ENCODE results near the gene LDB2. TPM values are rescaled to one million over a fixed set of nuclear protein-coding genes. Genes with fewer than 3 reads are reported as not detected.

LDB2 gene
- total RNA-seq, 1 donor from 2014 or later: 31.5 TPM

DNA sequence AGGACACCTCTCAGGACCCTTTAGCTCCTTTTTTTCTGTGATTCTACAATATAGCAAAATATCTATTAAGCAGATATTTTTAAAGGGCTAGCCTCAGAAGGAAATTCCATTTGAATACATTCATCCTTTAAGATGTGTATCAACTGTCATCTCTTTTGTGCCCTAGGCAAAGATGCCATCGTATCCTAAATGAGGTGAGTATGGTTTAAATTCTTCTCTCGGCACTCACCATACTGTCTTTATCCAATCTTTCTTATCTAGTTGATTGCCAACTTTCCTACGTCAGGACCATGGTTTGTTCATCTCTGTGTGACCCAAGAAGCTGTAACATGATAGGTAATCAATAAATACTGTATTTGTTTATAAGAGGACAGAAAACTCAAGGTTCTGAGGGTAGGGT lies 176.0 kb downstream of the LDB2 start:
- H3K36me3 Mint-ChIP-seq: no peaks in the 10 kb centered on the region
- no peak overlapping the region for H3K4me3 Mint-ChIP-seq
- TF ChIP-seq, protein P1, sequence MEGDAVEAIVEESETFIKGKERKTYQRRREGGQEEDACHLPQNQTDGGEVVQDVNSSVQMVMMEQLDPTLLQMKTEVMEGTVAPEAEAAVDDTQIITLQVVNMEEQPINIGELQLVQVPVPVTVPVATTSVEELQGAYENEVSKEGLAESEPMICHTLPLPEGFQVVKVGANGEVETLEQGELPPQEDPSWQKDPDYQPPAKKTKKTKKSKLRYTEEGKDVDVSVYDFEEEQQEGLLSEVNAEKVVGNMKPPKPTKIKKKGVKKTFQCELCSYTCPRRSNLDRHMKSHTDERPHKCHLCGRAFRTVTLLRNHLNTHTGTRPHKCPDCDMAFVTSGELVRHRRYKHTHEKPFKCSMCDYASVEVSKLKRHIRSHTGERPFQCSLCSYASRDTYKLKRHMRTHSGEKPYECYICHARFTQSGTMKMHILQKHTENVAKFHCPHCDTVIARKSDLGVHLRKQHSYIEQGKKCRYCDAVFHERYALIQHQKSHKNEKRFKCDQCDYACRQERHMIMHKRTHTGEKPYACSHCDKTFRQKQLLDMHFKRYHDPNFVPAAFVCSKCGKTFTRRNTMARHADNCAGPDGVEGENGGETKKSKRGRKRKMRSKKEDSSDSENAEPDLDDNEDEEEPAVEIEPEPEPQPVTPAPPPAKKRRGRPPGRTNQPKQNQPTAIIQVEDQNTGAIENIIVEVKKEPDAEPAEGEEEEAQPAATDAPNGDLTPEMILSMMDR (conservative IDR thresholded peaks at IDR 0.05): no peak
- peaks cover 2% of the 10 kb centered on the region for H3K27me3 Mint-ChIP-seq
- H3K9me3 Mint-ChIP-seq: no peaks in the 10 kb centered on the region
- no peaks in the 10 kb centered on the region for H3K4me1 Mint-ChIP-seq (ENCODE audit: unreplicated experiment)
- no peak overlapping the region for H3K27ac Mint-ChIP-seq
- no peak for DNase-seq (ENCODE audit: extremely low spot score, unreplicated experiment)

DNA sequence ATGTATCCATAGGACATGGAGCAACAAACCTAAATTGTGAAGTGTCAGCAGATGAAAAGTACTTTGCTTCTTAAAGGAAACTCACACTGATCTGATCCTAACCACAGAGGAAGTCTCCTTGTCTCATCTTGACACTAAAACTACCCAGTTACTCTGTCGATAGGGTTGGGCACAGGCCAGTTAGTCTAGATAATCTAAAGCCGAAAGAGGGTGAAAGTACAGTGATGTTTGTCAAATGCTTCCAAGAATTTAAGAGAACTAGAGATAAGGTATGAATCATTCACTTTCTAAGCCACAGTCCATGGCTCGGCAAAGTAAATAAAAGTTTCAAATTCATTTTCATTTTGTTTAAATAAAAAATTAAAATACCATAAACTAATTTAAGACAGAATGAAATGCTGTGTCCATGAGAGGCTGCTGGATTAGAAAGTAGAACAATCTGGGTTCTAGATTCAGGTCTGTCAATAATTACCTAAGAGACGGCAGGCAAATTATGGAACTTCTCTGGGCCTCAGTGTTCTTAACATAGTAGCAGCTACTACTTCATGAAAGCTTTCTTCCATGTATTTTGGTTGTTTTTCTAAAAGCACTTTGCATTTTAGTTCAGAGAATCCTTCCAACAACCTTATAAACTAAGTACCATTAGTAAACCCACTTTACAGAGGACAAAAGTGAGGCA lies 176.7 kb downstream of the LDB2 start:
- H3K36me3 Mint-ChIP-seq: no peaks in the 10 kb centered on the region
- H3K27me3 Mint-ChIP-seq: peaks cover 2% of the 10 kb centered on the region
- TF ChIP-seq, protein P1 (conservative IDR thresholded peaks at IDR 0.05): no peak
- DNase-seq (ENCODE audit: extremely low spot score, unreplicated experiment): no peak
- no peaks in the 10 kb centered on the region for H3K9me3 Mint-ChIP-seq
- H3K4me3 Mint-ChIP-seq: no peak overlapping the region
- H3K27ac Mint-ChIP-seq: no peak overlapping the region
- no peaks in the 10 kb centered on the region for H3K4me1 Mint-ChIP-seq (ENCODE audit: unreplicated experiment)

DNA sequence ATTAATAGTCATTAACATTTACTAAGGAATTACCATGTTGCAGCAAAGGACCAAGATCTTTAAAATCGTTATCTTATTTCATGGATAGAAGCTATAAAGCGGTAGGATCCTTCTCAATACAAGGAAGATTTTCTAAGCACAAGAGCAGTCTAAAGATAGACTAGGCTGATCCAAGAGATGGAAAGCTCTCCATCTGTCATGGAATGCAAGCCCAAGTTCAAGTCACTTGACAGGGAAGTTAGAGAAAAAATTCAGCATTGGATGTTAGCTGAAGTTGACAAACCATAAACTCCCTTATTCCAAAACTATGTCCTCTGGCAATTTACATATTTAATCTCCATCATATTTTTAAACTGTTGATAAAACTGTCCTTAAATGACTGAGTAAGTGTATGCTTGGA lies 177.7 kb downstream of the LDB2 start:
- Mint-ChIP-seq H3K36me3 (no peaks in the 10 kb centered on the region), H3K4me1 (ENCODE audit: unreplicated experiment) (no peaks in the 10 kb centered on the region), H3K27me3 (peaks cover 2% of the 10 kb centered on the region), H3K4me3 (no peak overlapping the region), H3K9me3 (no peaks in the 10 kb centered on the region), H3K27ac (no peak overlapping the region)
- no peak for DNase-seq (ENCODE audit: extremely low spot score, unreplicated experiment)
- TF ChIP-seq, protein P1 (conservative IDR thresholded peaks at IDR 0.05): no peak

DNA sequence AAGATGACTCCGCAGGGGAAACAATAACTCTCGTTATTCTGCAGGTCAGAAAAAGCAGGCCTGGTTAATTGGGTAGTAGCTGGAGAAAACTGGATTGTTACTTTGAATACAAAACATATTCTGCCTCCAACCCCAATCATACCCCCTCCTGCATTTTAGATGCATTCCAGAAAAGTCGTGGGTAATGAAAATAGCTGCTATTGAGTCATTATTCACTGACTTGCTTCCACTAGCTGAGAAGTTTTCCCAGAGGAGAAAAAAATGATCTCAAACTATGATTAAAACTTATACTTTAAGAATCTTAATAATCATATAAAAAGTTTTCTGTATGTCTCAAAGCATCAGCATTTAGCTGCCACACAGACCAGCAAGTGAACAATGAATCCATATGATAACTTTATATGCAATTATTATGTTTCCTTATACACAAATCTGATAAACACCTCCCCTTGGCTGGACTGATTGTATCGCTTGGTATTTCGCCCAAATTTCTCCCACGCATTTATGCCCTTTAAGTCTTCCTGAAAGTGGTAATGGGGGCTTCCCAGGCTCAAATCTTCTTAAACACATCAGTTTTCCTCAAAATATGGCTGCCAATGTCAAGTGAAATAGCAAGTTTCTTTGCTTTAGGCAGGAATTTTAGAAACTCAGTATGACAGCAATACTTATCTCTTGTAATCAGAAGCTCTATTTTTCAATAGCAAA lies 181.0 kb downstream of the LDB2 start:
- no peak overlapping the region for H3K4me3 Mint-ChIP-seq
- H3K4me1 Mint-ChIP-seq (ENCODE audit: unreplicated experiment): no peaks in the 10 kb centered on the region
- no peak for DNase-seq (ENCODE audit: extremely low spot score, unreplicated experiment)
- H3K36me3 Mint-ChIP-seq: no peaks in the 10 kb centered on the region
- no peaks in the 10 kb centered on the region for H3K27me3 Mint-ChIP-seq
- H3K9me3 Mint-ChIP-seq: peaks cover 4% of the 10 kb centered on the region
- no peak overlapping the region for H3K27ac Mint-ChIP-seq
- TF ChIP-seq, protein P1 (conservative IDR thresholded peaks at IDR 0.05): no peak

DNA sequence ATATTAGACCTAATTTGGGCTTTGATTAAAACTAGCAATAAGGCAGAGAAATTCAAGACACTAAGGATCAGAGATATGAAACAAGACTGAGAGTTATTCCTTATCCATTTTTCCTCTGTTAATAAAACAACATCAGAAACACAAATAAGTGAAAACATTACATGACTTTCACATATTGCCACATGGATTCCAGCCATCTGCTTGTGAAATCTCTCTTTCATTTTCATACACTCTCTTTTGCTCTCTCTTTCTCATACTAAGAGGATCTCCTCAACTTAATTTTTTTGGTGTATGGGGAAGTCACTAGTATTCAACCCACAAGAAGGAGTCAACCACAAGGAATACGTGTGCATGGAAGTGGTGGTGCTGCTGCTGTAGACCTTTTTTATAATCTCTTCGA lies 183.0 kb downstream of the LDB2 start:
- H3K9me3 Mint-ChIP-seq: peaks cover 4% of the 10 kb centered on the region
- H3K4me3 Mint-ChIP-seq: no peak overlapping the region
- no peaks in the 10 kb centered on the region for H3K36me3 Mint-ChIP-seq
- TF ChIP-seq, protein P1 (conservative IDR thresholded peaks at IDR 0.05): no peak
- H3K4me1 Mint-ChIP-seq (ENCODE audit: unreplicated experiment): no peaks in the 10 kb centered on the region
- no peaks in the 10 kb centered on the region for H3K27me3 Mint-ChIP-seq
- no peak overlapping the region for H3K27ac Mint-ChIP-seq
- DNase-seq (ENCODE audit: extremely low spot score, unreplicated experiment): no peak
